Neural cell (in vitro differentiated cells): ENCODE data around the gene PLXNA2.

ENCODE experiments used
- EP300 ChIP-seq: fragments of 450-650 bp; conservative IDR thresholded peaks from 2 replicates; pipeline ENCODE4 v1.6.1; 2014; ENCODE audit warnings: antibody characterized with exemption, mild to moderate bottlenecking, moderate library complexity; ENCODE audit not compliant: poor library complexity, severe bottlenecking
- EZH2 ChIP-seq: fragments of 200-600, 300-800 bp; shearing (Covaris generic), sonication (generic); IDR thresholded peaks from 2 replicates; pipeline ENCODE4 v1.6.1; 2014; ENCODE audit warnings: antibody characterized with exemption, low read length, borderline replicate concordance, mild to moderate bottlenecking; ENCODE audit not compliant: insufficient read depth, poor library complexity, severe bottlenecking
- MXI1 ChIP-seq: fragments of 450-650 bp; conservative IDR thresholded peaks from 2 replicates; pipeline ENCODE4 v1.6.1; 2014; ENCODE audit warnings: antibody characterized with exemption, mild to moderate bottlenecking; ENCODE audit not compliant: poor library complexity, severe bottlenecking
- POLR2AphosphoS5 ChIP-seq: IDR thresholded peaks from 2 replicates; pipeline ENCODE4 v1.6.1; 2012
- RAD21 ChIP-seq: fragments of 450-650 bp; conservative IDR thresholded peaks from 2 replicates; pipeline ENCODE4 v1.6.1; 2014; ENCODE audit warnings: antibody characterized with exemption, mild to moderate bottlenecking, moderate library complexity
- SMC3 ChIP-seq: fragments of 450-650 bp; conservative IDR thresholded peaks from 2 replicates; pipeline ENCODE4 v1.6.1; 2014; ENCODE audit warnings: antibody characterized with exemption, mild to moderate bottlenecking, moderate library complexity; ENCODE audit not compliant: poor library complexity
- TAF1 ChIP-seq: IDR thresholded peaks from 2 replicates; pipeline ENCODE4 v1.6.1; 2012; ENCODE audit warnings: low read depth
- TF ChIP-seq, protein P1 (sequence below): fragments of 450-650 bp; IDR thresholded peaks from 2 replicates; pipeline ENCODE4 v1.5.1; 2014; ENCODE audit warnings: antibody characterized with exemption, mild to moderate bottlenecking, moderate library complexity; ENCODE audit not compliant: poor library complexity, severe bottlenecking
- TF ChIP-seq, protein P2 (sequence below): IDR thresholded peaks from 2 replicates; pipeline ENCODE4 v1.6.1; 2012; ENCODE audit warnings: borderline replicate concordance

GRCh38 chr1:208256556-208256955 is 12.4 kb upstream of the PLXNA2 start:
- TF ChIP-seq, protein P1, sequence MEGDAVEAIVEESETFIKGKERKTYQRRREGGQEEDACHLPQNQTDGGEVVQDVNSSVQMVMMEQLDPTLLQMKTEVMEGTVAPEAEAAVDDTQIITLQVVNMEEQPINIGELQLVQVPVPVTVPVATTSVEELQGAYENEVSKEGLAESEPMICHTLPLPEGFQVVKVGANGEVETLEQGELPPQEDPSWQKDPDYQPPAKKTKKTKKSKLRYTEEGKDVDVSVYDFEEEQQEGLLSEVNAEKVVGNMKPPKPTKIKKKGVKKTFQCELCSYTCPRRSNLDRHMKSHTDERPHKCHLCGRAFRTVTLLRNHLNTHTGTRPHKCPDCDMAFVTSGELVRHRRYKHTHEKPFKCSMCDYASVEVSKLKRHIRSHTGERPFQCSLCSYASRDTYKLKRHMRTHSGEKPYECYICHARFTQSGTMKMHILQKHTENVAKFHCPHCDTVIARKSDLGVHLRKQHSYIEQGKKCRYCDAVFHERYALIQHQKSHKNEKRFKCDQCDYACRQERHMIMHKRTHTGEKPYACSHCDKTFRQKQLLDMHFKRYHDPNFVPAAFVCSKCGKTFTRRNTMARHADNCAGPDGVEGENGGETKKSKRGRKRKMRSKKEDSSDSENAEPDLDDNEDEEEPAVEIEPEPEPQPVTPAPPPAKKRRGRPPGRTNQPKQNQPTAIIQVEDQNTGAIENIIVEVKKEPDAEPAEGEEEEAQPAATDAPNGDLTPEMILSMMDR = no peak
- TF ChIP-seq, protein P2, sequence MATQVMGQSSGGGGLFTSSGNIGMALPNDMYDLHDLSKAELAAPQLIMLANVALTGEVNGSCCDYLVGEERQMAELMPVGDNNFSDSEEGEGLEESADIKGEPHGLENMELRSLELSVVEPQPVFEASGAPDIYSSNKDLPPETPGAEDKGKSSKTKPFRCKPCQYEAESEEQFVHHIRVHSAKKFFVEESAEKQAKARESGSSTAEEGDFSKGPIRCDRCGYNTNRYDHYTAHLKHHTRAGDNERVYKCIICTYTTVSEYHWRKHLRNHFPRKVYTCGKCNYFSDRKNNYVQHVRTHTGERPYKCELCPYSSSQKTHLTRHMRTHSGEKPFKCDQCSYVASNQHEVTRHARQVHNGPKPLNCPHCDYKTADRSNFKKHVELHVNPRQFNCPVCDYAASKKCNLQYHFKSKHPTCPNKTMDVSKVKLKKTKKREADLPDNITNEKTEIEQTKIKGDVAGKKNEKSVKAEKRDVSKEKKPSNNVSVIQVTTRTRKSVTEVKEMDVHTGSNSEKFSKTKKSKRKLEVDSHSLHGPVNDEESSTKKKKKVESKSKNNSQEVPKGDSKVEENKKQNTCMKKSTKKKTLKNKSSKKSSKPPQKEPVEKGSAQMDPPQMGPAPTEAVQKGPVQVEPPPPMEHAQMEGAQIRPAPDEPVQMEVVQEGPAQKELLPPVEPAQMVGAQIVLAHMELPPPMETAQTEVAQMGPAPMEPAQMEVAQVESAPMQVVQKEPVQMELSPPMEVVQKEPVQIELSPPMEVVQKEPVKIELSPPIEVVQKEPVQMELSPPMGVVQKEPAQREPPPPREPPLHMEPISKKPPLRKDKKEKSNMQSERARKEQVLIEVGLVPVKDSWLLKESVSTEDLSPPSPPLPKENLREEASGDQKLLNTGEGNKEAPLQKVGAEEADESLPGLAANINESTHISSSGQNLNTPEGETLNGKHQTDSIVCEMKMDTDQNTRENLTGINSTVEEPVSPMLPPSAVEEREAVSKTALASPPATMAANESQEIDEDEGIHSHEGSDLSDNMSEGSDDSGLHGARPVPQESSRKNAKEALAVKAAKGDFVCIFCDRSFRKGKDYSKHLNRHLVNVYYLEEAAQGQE = no peak
- TF ChIP-seq EP300 (no peak), TAF1 (no peak), POLR2AphosphoS5 (no peak), RAD21 (no peak), EZH2 (no peak), SMC3 (no peak), MXI1 (no peak)
